Measurements from ENCODE around the gene TMEM184B.
"Not testable (repeated sequence)": the region's sequence is repeated elsewhere in the genome, so short reads cannot be mapped to it uniquely, and the experiment has no call there.

Gene TMEM184B

GRCh38 chr22:38186429-38186828 is 86.4 kb downstream of the TMEM184B start:
- Histone ChIP-seq H3K9me3 (ENCODE audit: control insufficient read depth, low read length) (no peaks in the 10 kb centered on the region), H3K36me3 (ENCODE audit: control insufficient read depth, insufficient read depth, low read length) (no peaks in the 10 kb centered on the region), H3K4me3 (ENCODE audit: insufficient read depth, low read depth, low read length, poor library complexity, severe bottlenecking) (no peak overlapping the region), H3K27ac (ENCODE audit: insufficient read depth, low read length, poor library complexity, severe bottlenecking) (no peak overlapping the region), H3K4me1 (ENCODE audit: control insufficient read depth, insufficient read depth, low read length, poor library complexity, severe bottlenecking) (peaks cover 3% of the 10 kb centered on the region), H3K27me3 (replicated peaks; ENCODE audit: control insufficient read depth, insufficient read depth, low read length, poor library complexity, severe bottlenecking) (no peaks in the 10 kb centered on the region)
- no peak for DNase-seq

GRCh38 chr22:38184788-38185187 is 88.0 kb downstream of the TMEM184B start:
- H3K9me3 ChIP-seq (ENCODE audit: control insufficient read depth, low read length), result no peaks in the 10 kb centered on the region
- no peaks in the 10 kb centered on the region for H3K36me3 ChIP-seq (ENCODE audit: control insufficient read depth, insufficient read depth, low read length)
- peaks cover 20% of the 10 kb centered on the region for H3K4me1 ChIP-seq (ENCODE audit: control insufficient read depth, insufficient read depth, low read length, poor library complexity, severe bottlenecking)
- no peak for DNase-seq
- no peak overlapping the region for H3K4me3 ChIP-seq (ENCODE audit: insufficient read depth, low read depth, low read length, poor library complexity, severe bottlenecking)
- no peaks in the 10 kb centered on the region for H3K27me3 ChIP-seq (replicated peaks; ENCODE audit: control insufficient read depth, insufficient read depth, low read length, poor library complexity, severe bottlenecking)
- H3K27ac ChIP-seq (ENCODE audit: insufficient read depth, low read length, poor library complexity, severe bottlenecking), result no peak overlapping the region

- Histone ChIP-seq H3K27me3 (replicated peaks; ENCODE audit: control insufficient read depth, insufficient read depth, low read length, poor library complexity, severe bottlenecking) (no peaks in the 10 kb centered on the region), H3K36me3 (ENCODE audit: control insufficient read depth, insufficient read depth, low read length) (no peaks in the 10 kb centered on the region), H3K27ac (ENCODE audit: insufficient read depth, low read length, poor library complexity, severe bottlenecking) (peak within 1 kb of the TSS; percentile 78), H3K9me3 (ENCODE audit: control insufficient read depth, low read length) (no peaks in the 10 kb centered on the region), H3K4me3 (ENCODE audit: insufficient read depth, low read depth, low read length, poor library complexity, severe bottlenecking) (peak within 1 kb of the TSS; percentile 68), H3K4me1 (ENCODE audit: control insufficient read depth, insufficient read depth, low read length, poor library complexity, severe bottlenecking) (peaks cover 26% of the 10 kb centered on the region)
- DNase-seq, result peak; percentile 93 to 95 (median 93)
Observed at GRCh38 chr22:38181453-38182200, 91.2 kb downstream of the TMEM184B start, which contains the start of gene PLA2G6. TSS of gene PLA2G6 (minus strand) at chr22:38181830. CDS start at chr22:38169426, 12,404 bp downstream.

GRCh38 chr22:38180841-38181452 is 91.9 kb downstream of the TMEM184B start:
- peak overlapping the region; percentile 68 for H3K4me3 ChIP-seq (ENCODE audit: insufficient read depth, low read depth, low read length, poor library complexity, severe bottlenecking)
- no peaks in the 10 kb centered on the region for H3K36me3 ChIP-seq (ENCODE audit: control insufficient read depth, insufficient read depth, low read length)
- H3K4me1 ChIP-seq (ENCODE audit: control insufficient read depth, insufficient read depth, low read length, poor library complexity, severe bottlenecking), result peaks cover 33% of the 10 kb centered on the region
- H3K27me3 ChIP-seq (replicated peaks; ENCODE audit: control insufficient read depth, insufficient read depth, low read length, poor library complexity, severe bottlenecking), result no peaks in the 10 kb centered on the region
- H3K9me3 ChIP-seq (ENCODE audit: control insufficient read depth, low read length), result no peaks in the 10 kb centered on the region
- DNase-seq, result peak; percentile 20 to 35 (median 26)
- H3K27ac ChIP-seq (ENCODE audit: insufficient read depth, low read length, poor library complexity, severe bottlenecking), result peak overlapping the region; percentile 78

- DNase-seq; H3K27me3 ChIP-seq (replicated peaks; ENCODE audit: control insufficient read depth, insufficient read depth, low read length, poor library complexity, severe bottlenecking); H3K36me3 ChIP-seq (ENCODE audit: control insufficient read depth, insufficient read depth, low read length); H3K27ac ChIP-seq (ENCODE audit: insufficient read depth, low read length, poor library complexity, severe bottlenecking); H3K4me3 ChIP-seq (ENCODE audit: insufficient read depth, low read depth, low read length, poor library complexity, severe bottlenecking); H3K9me3 ChIP-seq (ENCODE audit: control insufficient read depth, low read length): not testable (repeated sequence)
- peaks cover 35% of the 10 kb centered on the region for H3K4me1 ChIP-seq (ENCODE audit: control insufficient read depth, insufficient read depth, low read length, poor library complexity, severe bottlenecking)
Observed at GRCh38 chr22:38178605-38178937, 94.2 kb downstream of the TMEM184B start.

GRCh38 chr22:38177926-38178604 is 94.7 kb downstream of the TMEM184B start:
- Histone ChIP-seq H3K4me3 (ENCODE audit: insufficient read depth, low read depth, low read length, poor library complexity, severe bottlenecking) (no peak overlapping the region), H3K4me1 (ENCODE audit: control insufficient read depth, insufficient read depth, low read length, poor library complexity, severe bottlenecking) (peaks cover 35% of the 10 kb centered on the region), H3K9me3 (ENCODE audit: control insufficient read depth, low read length) (no peaks in the 10 kb centered on the region), H3K36me3 (ENCODE audit: control insufficient read depth, insufficient read depth, low read length) (no peaks in the 10 kb centered on the region), H3K27me3 (replicated peaks; ENCODE audit: control insufficient read depth, insufficient read depth, low read length, poor library complexity, severe bottlenecking) (no peaks in the 10 kb centered on the region), H3K27ac (ENCODE audit: insufficient read depth, low read length, poor library complexity, severe bottlenecking) (no peak overlapping the region)
- DNase-seq, result no peak

GRCh38 chr22:38177571-38177925 is 95.3 kb downstream of the TMEM184B start:
- not testable (repeated sequence) for H3K36me3 ChIP-seq (ENCODE audit: control insufficient read depth, insufficient read depth, low read length); H3K4me3 ChIP-seq (ENCODE audit: insufficient read depth, low read depth, low read length, poor library complexity, severe bottlenecking); H3K9me3 ChIP-seq (ENCODE audit: control insufficient read depth, low read length); H3K27me3 ChIP-seq (replicated peaks; ENCODE audit: control insufficient read depth, insufficient read depth, low read length, poor library complexity, severe bottlenecking); H3K27ac ChIP-seq (ENCODE audit: insufficient read depth, low read length, poor library complexity, severe bottlenecking); DNase-seq
- H3K4me1 ChIP-seq (ENCODE audit: control insufficient read depth, insufficient read depth, low read length, poor library complexity, severe bottlenecking), result peaks cover 35% of the 10 kb centered on the region

- peaks cover 35% of the 10 kb centered on the region for H3K4me1 ChIP-seq (ENCODE audit: control insufficient read depth, insufficient read depth, low read length, poor library complexity, severe bottlenecking)
- H3K27ac ChIP-seq (ENCODE audit: insufficient read depth, low read length, poor library complexity, severe bottlenecking), result no peak overlapping the region
- no peaks in the 10 kb centered on the region for H3K9me3 ChIP-seq (ENCODE audit: control insufficient read depth, low read length)
- H3K4me3 ChIP-seq (ENCODE audit: insufficient read depth, low read depth, low read length, poor library complexity, severe bottlenecking), result no peak overlapping the region
- H3K27me3 ChIP-seq (replicated peaks; ENCODE audit: control insufficient read depth, insufficient read depth, low read length, poor library complexity, severe bottlenecking), result no peaks in the 10 kb centered on the region
- DNase-seq, result no peak
- no peaks in the 10 kb centered on the region for H3K36me3 ChIP-seq (ENCODE audit: control insufficient read depth, insufficient read depth, low read length)
Observed at GRCh38 chr22:38177044-38177443, 95.8 kb downstream of the TMEM184B start.

GRCh38 chr22:38176170-38176741 is 96.6 kb downstream of the TMEM184B start:
- Histone ChIP-seq H3K27ac (ENCODE audit: insufficient read depth, low read length, poor library complexity, severe bottlenecking) (no peak overlapping the region), H3K9me3 (ENCODE audit: control insufficient read depth, low read length) (no peaks in the 10 kb centered on the region), H3K36me3 (ENCODE audit: control insufficient read depth, insufficient read depth, low read length) (no peaks in the 10 kb centered on the region), H3K4me3 (ENCODE audit: insufficient read depth, low read depth, low read length, poor library complexity, severe bottlenecking) (no peak overlapping the region), H3K4me1 (ENCODE audit: control insufficient read depth, insufficient read depth, low read length, poor library complexity, severe bottlenecking) (peaks cover 30% of the 10 kb centered on the region), H3K27me3 (replicated peaks; ENCODE audit: control insufficient read depth, insufficient read depth, low read length, poor library complexity, severe bottlenecking) (no peaks in the 10 kb centered on the region)
- peak in 1 of 3 donors; percentile 16 for DNase-seq
